GM10266 (cell line): ENCODE results near the gene FOXO1.

Experiments
- DNase-seq: peaks from one replicate; pipeline ENCODE4 v3.0.0; 2012; ENCODE audit errors: extremely low spot score
- CTCF ChIP-seq: IDR thresholded peaks from 2 replicates; pipeline ENCODE4 v1.5.1; 2012; ENCODE audit warnings: mild to moderate bottlenecking, low read depth; ENCODE audit not compliant: control insufficient read depth, insufficient read depth; ENCODE audit errors: missing control alignments

Gene FOXO1

GRCh38 chr13:40563350-40564125, 102.9 kb downstream of the FOXO1 start:
- DNase-seq = no peak
- no peak for TF ChIP-seq CTCF

GRCh38 chr13:40562975-40563349, 103.5 kb downstream of the FOXO1 start:
- no peak for DNase-seq
- no peak for TF ChIP-seq CTCF

GRCh38 chr13:40559915-40560314, 106.5 kb downstream of the FOXO1 start:
- no peak for TF ChIP-seq CTCF
- DNase-seq = no peak

- no peak for TF ChIP-seq CTCF
- no peak for DNase-seq
These were observed 107.8 kb downstream of the FOXO1 start for GRCh38 chr13:40558656-40559055.

- no peak for DNase-seq
These were observed 110.0 kb downstream of the FOXO1 start for GRCh38 chr13:40556453-40556852.

GRCh38 chr13:40553356-40553755, 113.1 kb downstream of the FOXO1 start:
- no peak for DNase-seq
- TF ChIP-seq CTCF = no peak

More at GRCh38 chr13:40556453-40556852, 110.0 kb downstream of the FOXO1 start:
- TF ChIP-seq CTCF = no peak

- DNase-seq = no peak
- TF ChIP-seq CTCF = no peak
These were observed 113.5 kb downstream of the FOXO1 start for GRCh38 chr13:40552895-40553294.
